ENCODE results near the gene ANXA1.

GRCh38 chr9:73182928-73183327 is 31.3 kb downstream of the ANXA1 start:
- no peak for TF ChIP-seq ZFX (IDR thresholded peaks at IDR 0.05)
- no peak for TF ChIP-seq EZH2 (IDR thresholded peaks at IDR 0.05)
- TF ChIP-seq REST (IDR thresholded peaks at IDR 0.05; ENCODE audit: low read depth): no peak
- no peak for TF ChIP-seq CTCF (IDR thresholded peaks at IDR 0.05 in 2 of 3, conservative IDR thresholded peaks at IDR 0.05 in 1 of 3; ENCODE audit: borderline replicate concordance in 1 of 3, insufficient read depth in 1 of 3, low read depth in 2 of 3, low read length in 2 of 3)
- TF ChIP-seq POLR2AphosphoS5 (IDR thresholded peaks at IDR 0.05; ENCODE audit: low read depth, low read length): no peak
- no peak for TF ChIP-seq POLR2A (IDR thresholded peaks at IDR 0.05; ENCODE audit: borderline replicate concordance, extremely low read depth, insufficient read depth, insufficient read length)
- no peak for TF ChIP-seq SIN3A (IDR thresholded peaks at IDR 0.05; ENCODE audit: low read depth)
